ENCODE data around the gene PTGFRN. TPM values are rescaled to one million over a fixed set of nuclear protein-coding genes. Genes with fewer than 3 reads are reported as not detected.

PTGFRN gene
- total and polyA plus RNA-seq, 2 of the 4 experiments (the other 2 are of a cell fraction) = 0.90 to 1.1 TPM

DNA sequence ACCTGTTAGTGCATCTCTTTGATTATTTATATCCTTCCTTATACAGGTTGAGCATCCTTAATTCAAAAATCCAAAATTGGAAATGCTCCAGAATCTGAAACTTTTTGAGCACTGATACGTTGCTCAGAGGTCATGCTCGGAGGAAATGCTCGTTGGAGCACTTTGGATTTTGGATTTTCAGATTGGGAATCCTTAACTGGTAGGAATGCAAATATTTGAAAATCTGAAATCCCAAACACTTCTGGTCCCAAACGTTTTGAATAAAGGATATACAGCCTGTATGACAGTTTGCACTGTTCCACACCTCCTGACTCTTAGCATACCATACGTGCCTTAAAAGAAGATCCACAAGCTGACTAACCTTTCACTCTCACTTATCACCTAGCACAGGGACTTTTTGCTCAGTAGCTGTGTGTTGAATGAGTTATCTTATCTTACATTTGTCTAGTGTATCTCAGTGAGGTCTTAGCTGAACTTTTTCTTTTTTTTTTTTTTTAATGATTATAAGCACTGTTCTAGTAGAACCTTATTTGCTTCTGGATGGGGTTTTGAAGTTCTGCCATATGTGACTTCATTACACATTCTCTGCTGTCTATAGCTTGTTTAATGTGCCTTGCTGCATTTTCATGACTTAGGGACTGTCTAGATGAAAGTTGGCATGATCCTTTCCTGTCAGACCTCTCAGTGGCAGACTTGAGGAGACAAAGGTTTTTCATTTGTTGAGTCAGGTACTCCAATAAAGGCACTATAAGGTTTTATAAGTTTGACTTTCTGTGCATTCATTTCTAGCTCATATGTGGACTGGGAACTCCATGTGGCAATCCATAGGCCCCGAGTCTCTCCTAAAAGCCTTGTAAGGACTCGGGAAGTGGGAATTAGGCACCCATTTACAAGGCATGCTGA is 21.6 kb downstream of the PTGFRN start:
- Histone ChIP-seq H3K79me1 (ENCODE audit: low read depth in 1 of 2, low read length in 2 of 2) (no peaks in the 10 kb centered on the region), H2BK120ac (ENCODE audit: low read depth, low read length) (no peak overlapping the region), H2BK5ac (ENCODE audit: low read depth, low read length, poor library complexity, severe bottlenecking) (no peak overlapping the region), H3K36me3 (ENCODE audit: control insufficient read depth, insufficient read depth, low read length) (no peaks in the 10 kb centered on the region), H3K56ac (ENCODE audit: extremely low read depth, insufficient read depth, low read length) (no peak overlapping the region), H3K4me2 (ENCODE audit: low read depth, low read length) (no peak overlapping the region), H4K8ac (ENCODE audit: low read depth in 2 of 2, low read length in 2 of 2) (no peak overlapping the region), H2AFZ (replicated peaks; ENCODE audit: low read length, poor library complexity) (no peak overlapping the region), H4K5ac (ENCODE audit: low read depth, low read length) (no peak overlapping the region), H3K4me1 (ENCODE audit: control insufficient read depth, insufficient read depth, low read length) (no peaks in the 10 kb centered on the region), H2AK9ac (replicated peaks; ENCODE audit: low read depth, low read length, poor library complexity) (no peak overlapping the region), H3K9me1 (ENCODE audit: insufficient read depth, low read length) (no peaks in the 10 kb centered on the region), H3K18ac (ENCODE audit: low read depth, low read length) (no peak overlapping the region), H2AK5ac (ENCODE audit: low read depth, low read length) (no peak overlapping the region), H4K91ac (ENCODE audit: insufficient read depth, low read depth, low read length) (no peak overlapping the region), H3K4ac (ENCODE audit: low read depth, low read length) (no peak overlapping the region), H3K27ac (ENCODE audit: insufficient read depth, low read length) (no peak overlapping the region), H3K23ac (ENCODE audit: low read depth, low read length) (no peak overlapping the region), H3K27me3 (ENCODE audit: control insufficient read depth, insufficient read depth, low read length) (no peaks in the 10 kb centered on the region), H3K9ac (ENCODE audit: low read depth, low read length) (no peak overlapping the region), H2BK20ac (ENCODE audit: low read depth, low read length) (no peak overlapping the region), H3K9me3 (ENCODE audit: control insufficient read depth, insufficient read depth, low read length) (no peaks in the 10 kb centered on the region), H3K14ac (replicated peaks; ENCODE audit: low read depth, low read length) (no peak overlapping the region), H4K20me1 (ENCODE audit: insufficient read depth, low read length) (no peaks in the 10 kb centered on the region), H2BK15ac (ENCODE audit: low read depth, low read length) (no peak overlapping the region), H3K4me3 (ENCODE audit: insufficient read depth, low read depth, low read length) (no peak overlapping the region)
- BruUV-seq (replicated peaks) = no TSS peak
- ATAC-seq (ENCODE audit: low read depth) (no peak), DNase-seq (no peak)
- CTCF ChIA-PET = no interaction called here
- WGBS, 2 experiments (ENCODE audit: extremely low coverage in 2 of 2, insufficient read length in 1 of 2) = no CpG with 5 or more reads among the region's 7 CpGs
- in situ Hi-C loops (cut with MboI; ENCODE audit: low sequenced_read_pairs) = no loop called here
- POLR2A ChIA-PET (ENCODE audit: unreplicated experiment) = no interaction called here
- intact Hi-C loops (cut with micrococcal nuclease) = no loop called here
- dilution Hi-C loops (cut with HindIII; ENCODE audit: low sequenced_read_pairs, unreplicated experiment) = no loop called here
- no peak for TF ChIP-seq POLR2A (IDR thresholded peaks at IDR 0.05; ENCODE audit: low read depth, low read length)
- TF ChIP-seq CEBPB (IDR thresholded peaks at IDR 0.05; ENCODE audit: low read depth, low read length) = no peak
- no peak for TF ChIP-seq BHLHE40 (IDR thresholded peaks at IDR 0.05; ENCODE audit: low read depth, low read length)
- TF ChIP-seq RAD21 (IDR thresholded peaks at IDR 0.05; ENCODE audit: low read length) = no peak
- no peak for TF ChIP-seq MAZ (IDR thresholded peaks at IDR 0.05; ENCODE audit: borderline replicate concordance, low read depth, low read length)
- no peak for TF ChIP-seq SMC3 (IDR thresholded peaks at IDR 0.05; ENCODE audit: low read depth, low read length)
- TF ChIP-seq NFE2L2 (IDR thresholded peaks at IDR 0.05; ENCODE audit: low read depth, low read length) = no peak
- TF ChIP-seq, protein P1, sequence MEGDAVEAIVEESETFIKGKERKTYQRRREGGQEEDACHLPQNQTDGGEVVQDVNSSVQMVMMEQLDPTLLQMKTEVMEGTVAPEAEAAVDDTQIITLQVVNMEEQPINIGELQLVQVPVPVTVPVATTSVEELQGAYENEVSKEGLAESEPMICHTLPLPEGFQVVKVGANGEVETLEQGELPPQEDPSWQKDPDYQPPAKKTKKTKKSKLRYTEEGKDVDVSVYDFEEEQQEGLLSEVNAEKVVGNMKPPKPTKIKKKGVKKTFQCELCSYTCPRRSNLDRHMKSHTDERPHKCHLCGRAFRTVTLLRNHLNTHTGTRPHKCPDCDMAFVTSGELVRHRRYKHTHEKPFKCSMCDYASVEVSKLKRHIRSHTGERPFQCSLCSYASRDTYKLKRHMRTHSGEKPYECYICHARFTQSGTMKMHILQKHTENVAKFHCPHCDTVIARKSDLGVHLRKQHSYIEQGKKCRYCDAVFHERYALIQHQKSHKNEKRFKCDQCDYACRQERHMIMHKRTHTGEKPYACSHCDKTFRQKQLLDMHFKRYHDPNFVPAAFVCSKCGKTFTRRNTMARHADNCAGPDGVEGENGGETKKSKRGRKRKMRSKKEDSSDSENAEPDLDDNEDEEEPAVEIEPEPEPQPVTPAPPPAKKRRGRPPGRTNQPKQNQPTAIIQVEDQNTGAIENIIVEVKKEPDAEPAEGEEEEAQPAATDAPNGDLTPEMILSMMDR (conservative IDR thresholded peaks at IDR 0.05; ENCODE audit: low read depth, low read length) = no peak
- no peak for TF ChIP-seq RCOR1 (IDR thresholded peaks at IDR 0.05; ENCODE audit: insufficient replicate concordance, low read length)
- no peak for TF ChIP-seq MXI1 (IDR thresholded peaks at IDR 0.05; ENCODE audit: borderline replicate concordance, low read depth, low read length)
- no peak for TF ChIP-seq FOS (IDR thresholded peaks at IDR 0.05; ENCODE audit: low read depth, low read length)
- TF ChIP-seq CHD1 (IDR thresholded peaks at IDR 0.05; ENCODE audit: low read depth, low read length) = no peak
- TF ChIP-seq MAFK (IDR thresholded peaks at IDR 0.05; ENCODE audit: low read depth, low read length) = no peak
